SK-N-SH (cell line): ENCODE results near the gene RPL15. TPM values are rescaled to one million over a fixed set of nuclear protein-coding genes. Genes with fewer than 3 reads are reported as not detected.

Experiments used
- CTCF ChIA-PET: fragments of 300-600, 350-600 bp; formaldehyde crosslinking; extraction: SDS; loops from one replicate; lab custom pipeline; 2021; lab: Yijun Ruan, JAX
- POLR2A ChIA-PET: fragments of 350-600 bp; sonication (Branson Sonifier 250); formaldehyde crosslinking; extraction: SDS; loops from one replicate; lab custom pipeline; 2020; ENCODE audit warnings: antibody characterized with exemption, inconsistent platforms; lab: Yijun Ruan, JAX
- DNase-seq: peaks from one replicate; pipeline ENCODE4 v3.0.0; 2012
- H2AFZ ChIP-seq: fragments of 200-600 bp; sonication (generic); 2 replicates; pipeline ENCODE4 v1.8.1; 2016; ENCODE audit warnings: antibody characterized with exemption, mild to moderate bottlenecking, low read depth
- H3F3A ChIP-seq: fragments of 200-600 bp; sonication (generic); replicated peaks from 2 replicates; pipeline ENCODE3; 2016; ENCODE audit warnings: antibody characterized with exemption, mild to moderate bottlenecking; ENCODE audit not compliant: insufficient read depth
- H3K27ac ChIP-seq, 2 experiments: fragments of 200-500 bp in 1 of 2; fragments of 200-600 bp in 1 of 2; sonication (Bioruptor generic) in 1 of 2; sonication (generic), shearing (Covaris generic) in 1 of 2; 2 replicates each; pipeline versions ENCODE4 v1.5.1 to v1.6.1; 2014 to 2016; ENCODE audit warnings: low read depth in 2 of 2, inconsistent platforms in 1 of 2, low read length in 1 of 2, mild to moderate bottlenecking in 1 of 2, mixed read lengths in 1 of 2
- H3K27me3 ChIP-seq: fragments of 200-600 bp; sonication (generic), shearing (Covaris generic); 2 replicates; pipeline ENCODE4 v1.6.1; 2016; ENCODE audit warnings: mixed run types; ENCODE audit not compliant: insufficient read depth
- H3K36me3 ChIP-seq, 2 experiments: fragments of 200-500 bp in 1 of 2; fragments of 200-600 bp in 1 of 2; sonication (Bioruptor generic) in 1 of 2; sonication (generic) in 1 of 2; replicated peaks in 1 of 2; 2 replicates each; pipeline versions ENCODE3 to v1.5.1; 2014 to 2016; ENCODE audit warnings: low read length in 1 of 2, mild to moderate bottlenecking in 1 of 2; ENCODE audit not compliant: insufficient read depth in 2 of 2, control insufficient read depth in 1 of 2
- H3K4me1 ChIP-seq, 2 experiments: fragments of 200-500 bp in 1 of 2; fragments of 200-600 bp in 1 of 2; sonication (Bioruptor generic) in 1 of 2; sonication (generic), shearing (Covaris generic) in 1 of 2; 2 replicates each; pipeline versions ENCODE4 v1.5.1 to v1.6.1; 2014 to 2016; ENCODE audit warnings: low read depth in 1 of 2, low read length in 1 of 2, mixed run types in 1 of 2; ENCODE audit not compliant: insufficient read depth in 2 of 2, control insufficient read depth in 1 of 2
- H3K4me2 ChIP-seq: fragments of 200-600 bp; sonication (generic), shearing (Covaris generic); 2 replicates; pipeline ENCODE4 v1.6.1; 2017; ENCODE audit warnings: mixed run types
- H3K4me3 ChIP-seq, 2 experiments: fragments of 200-500 bp in 1 of 2; fragments of 200-600 bp in 1 of 2; sonication (Bioruptor generic) in 1 of 2; sonication (generic), shearing (Covaris generic) in 1 of 2; 2 replicates each; pipeline versions ENCODE4 v1.5.1 to v1.8.1; 2014 to 2016; ENCODE audit warnings: low read depth in 2 of 2, inconsistent platforms in 1 of 2, low read length in 1 of 2, mild to moderate bottlenecking in 1 of 2, mixed read lengths in 1 of 2, moderate library complexity in 1 of 2
- H3K79me2 ChIP-seq: fragments of 200-600 bp; sonication (generic); 2 replicates; pipeline ENCODE4 v1.8.1; 2017; ENCODE audit warnings: mild to moderate bottlenecking; ENCODE audit not compliant: insufficient read depth
- H3K9ac ChIP-seq: fragments of 200-600 bp; sonication (generic); 2 replicates; pipeline ENCODE4 v1.6.1; 2017; ENCODE audit warnings: mixed run types
- H3K9me2 ChIP-seq: fragments of 200-600 bp; sonication (generic); 2 replicates; pipeline ENCODE4 v1.6.1; 2017; ENCODE audit warnings: mixed run types
- H3K9me3 ChIP-seq: fragments of 200-600 bp; sonication (generic); 2 replicates; pipeline ENCODE4 v1.6.1; 2017; ENCODE audit warnings: mixed run types, mild to moderate bottlenecking, moderate library complexity
- H4K20me1 ChIP-seq: fragments of 200-600 bp; sonication (generic); 2 replicates; pipeline ENCODE4 v1.6.1; 2017; ENCODE audit warnings: mild to moderate bottlenecking, mixed run types; ENCODE audit not compliant: insufficient read depth
- CHD2 ChIP-seq: fragments of 150-350 bp; IDR thresholded peaks from 2 replicates; pipeline ENCODE4 v1.6.1; 2018; ENCODE audit warnings: low read length; ENCODE audit not compliant: partially characterized antibody
- EZH2phosphoT487 ChIP-seq: fragments of 200-600 bp; sonication (generic); IDR thresholded peaks from 2 replicates; pipeline ENCODE4 v1.6.1; 2017; ENCODE audit warnings: low read depth, mixed run types, mild to moderate bottlenecking, antibody characterized with exemption, moderate library complexity, borderline replicate concordance
- FOXM1 ChIP-seq: IDR thresholded peaks from 2 replicates; pipeline ENCODE4 v1.4.0; 2012; ENCODE audit warnings: low read depth, mild to moderate bottlenecking
- GABPA ChIP-seq: IDR thresholded peaks from 2 replicates; pipeline ENCODE4 v1.4.0; 2012; ENCODE audit warnings: low read depth, mild to moderate bottlenecking
- JUND ChIP-seq: IDR thresholded peaks from 2 replicates; pipeline ENCODE4 v1.4.0; 2012
- MEF2A ChIP-seq: IDR thresholded peaks from 2 replicates; pipeline ENCODE4 v1.4.0; 2012; ENCODE audit warnings: low read depth, borderline replicate concordance
- NFIC ChIP-seq: IDR thresholded peaks from 2 replicates; pipeline ENCODE4 v1.4.0; 2012; ENCODE audit warnings: borderline replicate concordance
- NRF1 ChIP-seq: IDR thresholded peaks from 2 replicates; pipeline ENCODE4 v1.6.1; 2012; ENCODE audit warnings: low read depth, mild to moderate bottlenecking, low read length
- POLR2AphosphoS5 ChIP-seq: IDR thresholded peaks from 2 replicates; pipeline ENCODE4 v1.6.1; 2012; ENCODE audit warnings: low read depth, low read length
- RAD21 ChIP-seq: IDR thresholded peaks from 2 replicates; pipeline ENCODE4 v1.6.1; 2012; ENCODE audit warnings: mild to moderate bottlenecking, low read length
- RCOR1 ChIP-seq: fragments of 150-350 bp; IDR thresholded peaks from 2 replicates; pipeline ENCODE4 v1.6.1; 2017; ENCODE audit warnings: antibody characterized with exemption, low read length
- RFX5 ChIP-seq: IDR thresholded peaks from 2 replicates; pipeline ENCODE4 v1.6.1; 2012; ENCODE audit warnings: mild to moderate bottlenecking, improper control_type of control experiment, low read length
- RXRA ChIP-seq: IDR thresholded peaks from 2 replicates; pipeline ENCODE4 v1.4.0; 2012; ENCODE audit warnings: low read depth, mild to moderate bottlenecking, borderline replicate concordance
- SMC3 ChIP-seq: IDR thresholded peaks from 2 replicates; pipeline ENCODE4 v1.6.1; 2012; ENCODE audit warnings: low read depth, low read length, improper control_type of control experiment
- TCF12 ChIP-seq: IDR thresholded peaks from 2 replicates; pipeline ENCODE4 v1.4.0; 2012
- TEAD4 ChIP-seq: IDR thresholded peaks from 2 replicates; pipeline ENCODE4 v1.4.0; 2012; ENCODE audit warnings: mild to moderate bottlenecking, borderline replicate concordance; ENCODE audit not compliant: insufficient read depth
- YY1 ChIP-seq: IDR thresholded peaks from 2 replicates; pipeline ENCODE4 v1.4.0; 2012; ENCODE audit warnings: low read depth, mild to moderate bottlenecking
- WGBS: methylation state at CpG from one replicate; pipeline ENCODE4 v1.1.6; 2017; ENCODE audit warnings: low lambda C conversion rate; 5-methylcytosine and 5-hydroxymethylcytosine counted together
- polyA plus RNA-seq, 3 experiments: library from polyadenylated mRNA; depleted of rRNA; stranded (reverse); fragments of >200 nt; gene quantifications; 2 replicates each; pipeline ENCODE4 v1.2.3, GENCODE V29; 2012
- TF ChIP-seq, protein P1 (sequence below): IDR thresholded peaks from 2 replicates; pipeline ENCODE4 v1.6.1; 2012; ENCODE audit warnings: mild to moderate bottlenecking, low read depth, low read length, moderate library complexity
- TF ChIP-seq, protein P2 (sequence below): IDR thresholded peaks from 2 replicates; pipeline ENCODE4 v1.4.0; 2012; ENCODE audit warnings: low read depth
- TF ChIP-seq, protein P3 (sequence below): IDR thresholded peaks from 2 replicates; pipeline ENCODE4; 2012
- TF ChIP-seq, protein P4 (sequence below): IDR thresholded peaks from 2 replicates; pipeline ENCODE4 v1.4.0; 2012; ENCODE audit warnings: low read depth, borderline replicate concordance

RPL15 gene
- polyA plus RNA-seq, 1 of the 3 experiments (the other 2 are of a cell fraction): 5,582 TPM

DNA sequence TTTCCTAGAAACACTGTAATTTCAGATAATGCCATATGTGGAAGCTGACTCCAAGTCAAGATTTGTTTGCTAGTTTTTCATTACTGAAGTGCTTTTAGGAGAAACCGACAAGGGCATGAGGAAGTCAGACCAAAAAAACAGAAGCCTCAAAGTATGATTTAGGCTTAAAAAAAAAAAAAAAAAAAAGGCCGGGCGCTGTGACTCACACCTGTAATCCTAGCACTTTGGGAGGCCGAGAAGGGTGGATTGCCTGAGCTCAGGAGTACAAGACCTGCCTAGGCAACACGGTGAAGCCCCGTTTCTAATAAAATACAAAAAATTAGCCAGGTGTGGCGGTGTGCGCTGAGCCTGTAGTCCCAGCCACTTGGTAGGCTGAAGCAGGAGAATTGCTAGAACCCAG lies 11.6 kb downstream of the RPL15 start (continued):
- TF ChIP-seq NFIC: no peak
- no peak for TF ChIP-seq NRF1

DNA sequence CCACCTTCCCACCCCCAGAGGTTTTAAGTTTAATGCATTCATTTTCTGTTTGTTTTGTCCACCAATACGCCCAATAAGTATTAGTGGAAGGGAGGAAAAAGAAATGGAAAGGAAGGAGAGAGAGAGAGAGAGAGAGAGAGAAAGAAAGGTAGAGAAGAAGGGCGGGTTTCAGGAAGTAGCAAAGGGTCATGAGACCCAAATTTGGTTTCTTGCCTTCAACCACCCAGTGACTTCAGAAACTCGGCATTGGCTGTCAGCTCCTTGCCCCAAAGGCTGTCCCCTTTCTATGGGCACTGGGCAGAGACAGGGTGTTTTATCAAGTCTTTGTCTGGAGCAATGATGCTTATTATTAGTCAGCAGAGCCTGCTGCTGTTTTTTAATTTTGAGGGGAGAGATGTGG lies 14.7 kb downstream of the RPL15 start:
- CTCF ChIA-PET: no interaction called here
- H3F3A ChIP-seq: no peaks in the 10 kb centered on the region
- 76% methylated on average over 3 of the region's 3 CpGs for WGBS
- H3K4me3 ChIP-seq: no peak overlapping the region
- TF ChIP-seq YY1: no peak
- TF ChIP-seq EZH2phosphoT487: no peak
- no peak for TF ChIP-seq GABPA
- TF ChIP-seq CHD2: no peak
- no peak for TF ChIP-seq POLR2AphosphoS5
- H3K4me2 ChIP-seq: no peak overlapping the region
- no peaks in the 10 kb centered on the region for H3K9me2 ChIP-seq
- no peak overlapping the region for H3K9ac ChIP-seq
- H3K4me1 ChIP-seq: peaks cover 0 to 2% of the 10 kb centered on the region in 2 experiments; a peak in 1 of 4 replicates
- no peak overlapping the region for H2AFZ ChIP-seq
- no peaks in the 10 kb centered on the region for H3K79me2 ChIP-seq
- DNase-seq: no peak
- no peaks in the 10 kb centered on the region for H3K9me3 ChIP-seq
- no peak overlapping the region for H3K27ac ChIP-seq
- no peaks in the 10 kb centered on the region for H3K36me3 ChIP-seq
- POLR2A ChIA-PET: no interaction called here
- H4K20me1 ChIP-seq: no peaks in the 10 kb centered on the region
- H3K27me3 ChIP-seq: no peaks in the 10 kb centered on the region

DNA sequence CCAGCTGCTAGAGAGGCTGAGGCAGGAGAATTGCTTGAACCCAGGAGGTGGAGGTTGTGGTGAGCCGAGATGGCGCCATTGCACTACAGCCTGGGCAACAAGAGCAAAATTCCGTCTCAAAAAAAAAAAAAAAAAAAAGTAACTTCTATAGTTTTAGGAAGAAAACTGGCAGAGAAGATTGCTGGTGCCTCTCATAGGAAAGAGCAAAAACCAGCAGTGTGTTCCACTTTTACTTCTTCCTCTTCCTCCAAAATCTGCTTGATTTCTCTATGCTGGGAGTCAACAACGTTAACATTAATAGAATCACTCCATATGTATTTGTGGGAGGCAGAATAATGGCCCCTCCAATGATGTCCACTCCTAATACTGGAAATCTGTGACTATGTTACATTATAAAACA lies 15.6 kb downstream of the RPL15 start:
- Histone ChIP-seq H3K79me2 (no peaks in the 10 kb centered on the region), H3K9me3 (no peaks in the 10 kb centered on the region), H3K36me3 (no peaks in the 10 kb centered on the region), H2AFZ (no peak overlapping the region), H3K4me3 (no peak overlapping the region), H3K27me3 (no peaks in the 10 kb centered on the region), H3K4me2 (no peak overlapping the region), H3K9ac (no peak overlapping the region), H4K20me1 (no peaks in the 10 kb centered on the region), H3F3A (no peaks in the 10 kb centered on the region), H3K9me2 (no peaks in the 10 kb centered on the region), H3K27ac (no peak overlapping the region), H3K4me1 (peaks cover 0 to 2% of the 10 kb centered on the region in 2 experiments; a peak in 1 of 4 replicates)
- POLR2A ChIA-PET: no interaction called here
- CTCF ChIA-PET: no interaction called here
- DNase-seq: no peak
- WGBS: 89% methylated on average over 4 of the region's 4 CpGs
- TF ChIP-seq, protein P1, sequence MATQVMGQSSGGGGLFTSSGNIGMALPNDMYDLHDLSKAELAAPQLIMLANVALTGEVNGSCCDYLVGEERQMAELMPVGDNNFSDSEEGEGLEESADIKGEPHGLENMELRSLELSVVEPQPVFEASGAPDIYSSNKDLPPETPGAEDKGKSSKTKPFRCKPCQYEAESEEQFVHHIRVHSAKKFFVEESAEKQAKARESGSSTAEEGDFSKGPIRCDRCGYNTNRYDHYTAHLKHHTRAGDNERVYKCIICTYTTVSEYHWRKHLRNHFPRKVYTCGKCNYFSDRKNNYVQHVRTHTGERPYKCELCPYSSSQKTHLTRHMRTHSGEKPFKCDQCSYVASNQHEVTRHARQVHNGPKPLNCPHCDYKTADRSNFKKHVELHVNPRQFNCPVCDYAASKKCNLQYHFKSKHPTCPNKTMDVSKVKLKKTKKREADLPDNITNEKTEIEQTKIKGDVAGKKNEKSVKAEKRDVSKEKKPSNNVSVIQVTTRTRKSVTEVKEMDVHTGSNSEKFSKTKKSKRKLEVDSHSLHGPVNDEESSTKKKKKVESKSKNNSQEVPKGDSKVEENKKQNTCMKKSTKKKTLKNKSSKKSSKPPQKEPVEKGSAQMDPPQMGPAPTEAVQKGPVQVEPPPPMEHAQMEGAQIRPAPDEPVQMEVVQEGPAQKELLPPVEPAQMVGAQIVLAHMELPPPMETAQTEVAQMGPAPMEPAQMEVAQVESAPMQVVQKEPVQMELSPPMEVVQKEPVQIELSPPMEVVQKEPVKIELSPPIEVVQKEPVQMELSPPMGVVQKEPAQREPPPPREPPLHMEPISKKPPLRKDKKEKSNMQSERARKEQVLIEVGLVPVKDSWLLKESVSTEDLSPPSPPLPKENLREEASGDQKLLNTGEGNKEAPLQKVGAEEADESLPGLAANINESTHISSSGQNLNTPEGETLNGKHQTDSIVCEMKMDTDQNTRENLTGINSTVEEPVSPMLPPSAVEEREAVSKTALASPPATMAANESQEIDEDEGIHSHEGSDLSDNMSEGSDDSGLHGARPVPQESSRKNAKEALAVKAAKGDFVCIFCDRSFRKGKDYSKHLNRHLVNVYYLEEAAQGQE: no peak
- TF ChIP-seq JUND (no peak), CHD2 (no peak), TCF12 (no peak), SMC3 (no peak), RCOR1 (no peak), RAD21 (no peak), RFX5 (no peak), RXRA (no peak), NFIC (no peak), NRF1 (no peak), MEF2A (no peak), GABPA (no peak), TEAD4 (no peak), FOXM1 (no peak)
- TF ChIP-seq, protein P2, sequence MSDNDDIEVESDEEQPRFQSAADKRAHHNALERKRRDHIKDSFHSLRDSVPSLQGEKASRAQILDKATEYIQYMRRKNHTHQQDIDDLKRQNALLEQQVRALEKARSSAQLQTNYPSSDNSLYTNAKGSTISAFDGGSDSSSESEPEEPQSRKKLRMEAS: no peak
- TF ChIP-seq, protein P3, sequence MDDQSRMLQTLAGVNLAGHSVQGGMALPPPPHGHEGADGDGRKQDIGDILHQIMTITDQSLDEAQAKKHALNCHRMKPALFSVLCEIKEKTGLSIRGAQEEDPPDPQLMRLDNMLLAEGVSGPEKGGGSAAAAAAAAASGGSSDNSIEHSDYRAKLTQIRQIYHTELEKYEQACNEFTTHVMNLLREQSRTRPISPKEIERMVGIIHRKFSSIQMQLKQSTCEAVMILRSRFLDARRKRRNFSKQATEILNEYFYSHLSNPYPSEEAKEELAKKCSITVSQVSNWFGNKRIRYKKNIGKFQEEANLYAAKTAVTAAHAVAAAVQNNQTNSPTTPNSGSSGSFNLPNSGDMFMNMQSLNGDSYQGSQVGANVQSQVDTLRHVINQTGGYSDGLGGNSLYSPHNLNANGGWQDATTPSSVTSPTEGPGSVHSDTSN: no peak
- TF ChIP-seq, protein P4, sequence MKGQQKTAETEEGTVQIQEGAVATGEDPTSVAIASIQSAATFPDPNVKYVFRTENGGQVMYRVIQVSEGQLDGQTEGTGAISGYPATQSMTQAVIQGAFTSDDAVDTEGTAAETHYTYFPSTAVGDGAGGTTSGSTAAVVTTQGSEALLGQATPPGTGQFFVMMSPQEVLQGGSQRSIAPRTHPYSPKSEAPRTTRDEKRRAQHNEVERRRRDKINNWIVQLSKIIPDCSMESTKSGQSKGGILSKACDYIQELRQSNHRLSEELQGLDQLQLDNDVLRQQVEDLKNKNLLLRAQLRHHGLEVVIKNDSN: no peak
